H1 (cell line): Measurements from ENCODE around the gene SVEP1.

ENCODE experiments used
- CEBPB ChIP-seq: IDR thresholded peaks from 2 replicates; pipeline ENCODE4 v1.6.1; 2012; ENCODE audit warnings: low read depth, low read length
- CREB1 ChIP-seq: IDR thresholded peaks from 2 replicates; pipeline ENCODE4 v1.6.1; 2012; ENCODE audit warnings: inconsistent platforms
- EGR1 ChIP-seq: IDR thresholded peaks from 2 replicates; pipeline ENCODE4 v1.6.1; 2011; ENCODE audit warnings: low read depth, low read length, borderline replicate concordance
- PHF8 ChIP-seq: fragments of 200-600 bp; sonication (generic); conservative IDR thresholded peaks from 2 replicates; pipeline ENCODE4 v1.7.1; 2012; ENCODE audit warnings: low read depth, mild to moderate bottlenecking, inconsistent platforms, low read length, moderate library complexity
- POLR2A ChIP-seq, 2 experiments: IDR thresholded peaks; 1 replicate in 1 of 2; 2 replicates in 1 of 2; pipeline ENCODE4 v1.6.1; 2011; ENCODE audit warnings: low read depth in 2 of 2, low read length in 2 of 2, mild to moderate bottlenecking in 2 of 2; ENCODE audit errors: control extremely low read depth in 1 of 2
- POLR2AphosphoS5 ChIP-seq: IDR thresholded peaks from 2 replicates; pipeline ENCODE4 v1.6.1; 2011; ENCODE audit warnings: low read depth, low read length
- RAD21 ChIP-seq, 2 experiments: IDR thresholded peaks in 1 of 2; conservative IDR thresholded peaks in 1 of 2; 2 replicates each; pipeline ENCODE4 v1.6.1; 2011; ENCODE audit warnings: low read depth in 2 of 2, low read length in 2 of 2, improper control_type of control experiment in 1 of 2, inconsistent platforms in 1 of 2, mild to moderate bottlenecking in 1 of 2, moderate library complexity in 1 of 2
- RFX5 ChIP-seq: IDR thresholded peaks from 2 replicates; pipeline ENCODE4 v1.6.1; 2011; ENCODE audit warnings: low read depth, low read length, improper control_type of control experiment, borderline replicate concordance
- SRF ChIP-seq: IDR thresholded peaks from 2 replicates; pipeline ENCODE4 v1.6.1; 2011; ENCODE audit warnings: mild to moderate bottlenecking, low read depth, low read length, moderate library complexity
- TEAD4 ChIP-seq: IDR thresholded peaks from 2 replicates; pipeline ENCODE4 v1.6.1; 2012; ENCODE audit warnings: low read depth, low read length, inconsistent platforms, mixed read lengths
- ZNF274 ChIP-seq: IDR thresholded peaks from 2 replicates; pipeline ENCODE4 v1.7.0; 2012; ENCODE audit warnings: low read length, borderline replicate concordance; ENCODE audit errors: extremely low read depth
- TF ChIP-seq, protein P1 (sequence below), 3 experiments: IDR thresholded peaks; 1 replicate in 2 of 3; 2 replicates in 1 of 3; pipeline versions ENCODE4 v1.5.1 to v1.6.1; 2011; ENCODE audit warnings: low read length in 3 of 3, mild to moderate bottlenecking in 3 of 3, inconsistent platforms in 2 of 3, low read depth in 1 of 3, moderate library complexity in 1 of 3; ENCODE audit not compliant: insufficient read depth in 1 of 3; ENCODE audit errors: control extremely low read depth in 1 of 3

- TF ChIP-seq, protein P1, sequence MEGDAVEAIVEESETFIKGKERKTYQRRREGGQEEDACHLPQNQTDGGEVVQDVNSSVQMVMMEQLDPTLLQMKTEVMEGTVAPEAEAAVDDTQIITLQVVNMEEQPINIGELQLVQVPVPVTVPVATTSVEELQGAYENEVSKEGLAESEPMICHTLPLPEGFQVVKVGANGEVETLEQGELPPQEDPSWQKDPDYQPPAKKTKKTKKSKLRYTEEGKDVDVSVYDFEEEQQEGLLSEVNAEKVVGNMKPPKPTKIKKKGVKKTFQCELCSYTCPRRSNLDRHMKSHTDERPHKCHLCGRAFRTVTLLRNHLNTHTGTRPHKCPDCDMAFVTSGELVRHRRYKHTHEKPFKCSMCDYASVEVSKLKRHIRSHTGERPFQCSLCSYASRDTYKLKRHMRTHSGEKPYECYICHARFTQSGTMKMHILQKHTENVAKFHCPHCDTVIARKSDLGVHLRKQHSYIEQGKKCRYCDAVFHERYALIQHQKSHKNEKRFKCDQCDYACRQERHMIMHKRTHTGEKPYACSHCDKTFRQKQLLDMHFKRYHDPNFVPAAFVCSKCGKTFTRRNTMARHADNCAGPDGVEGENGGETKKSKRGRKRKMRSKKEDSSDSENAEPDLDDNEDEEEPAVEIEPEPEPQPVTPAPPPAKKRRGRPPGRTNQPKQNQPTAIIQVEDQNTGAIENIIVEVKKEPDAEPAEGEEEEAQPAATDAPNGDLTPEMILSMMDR (IDR thresholded peaks at IDR 0.05; ENCODE audit: control extremely low read depth in 1 of 3, insufficient read depth in 1 of 3, low read depth in 1 of 3, low read length in 3 of 3) = no peak
- no peak for TF ChIP-seq PHF8
- no peak for TF ChIP-seq ZNF274
- TF ChIP-seq SRF = no peak
- TF ChIP-seq CEBPB = no peak
- TF ChIP-seq EGR1 = no peak
- TF ChIP-seq CREB1 = no peak
- TF ChIP-seq POLR2AphosphoS5 = no peak
- no peak for TF ChIP-seq TEAD4
- TF ChIP-seq RAD21 (IDR thresholded peaks at IDR 0.05 in 1 of 2, conservative IDR thresholded peaks at IDR 0.05 in 1 of 2; ENCODE audit: low read depth in 2 of 2, low read length in 2 of 2) = no peak
- TF ChIP-seq RFX5 = no peak
- no peak for TF ChIP-seq POLR2A (IDR thresholded peaks at IDR 0.05; ENCODE audit: control extremely low read depth in 1 of 2, low read depth in 2 of 2, low read length in 2 of 2)
Measured at GRCh38 chr9:110370315-110370714, 209.2 kb downstream of the SVEP1 start.
